BE2C (cell line): ENCODE results near the gene MANBA.

Experiments
- DNase-seq: peaks from one replicate; pipeline ENCODE4 v3.0.0-alpha.2; 2020
- H3K27me3 ChIP-seq: fragments of 250-450 bp; sonication (Bioruptor Pico); 2 replicates; pipeline ENCODE4 v1.5.1; 2020; ENCODE audit warnings: mild to moderate bottlenecking
- H3K36me3 ChIP-seq: fragments of 250-450 bp; sonication (Bioruptor Pico); 2 replicates; pipeline ENCODE4 v1.5.1; 2020; ENCODE audit warnings: mild to moderate bottlenecking
- H3K4me1 ChIP-seq: fragments of 250-450 bp; sonication (Bioruptor Pico); 2 replicates; pipeline ENCODE4 v1.5.1; 2020
- H3K4me3 ChIP-seq: 2 replicates; pipeline ENCODE4 v1.5.1; 2011; ENCODE audit warnings: low read depth, low read length
- H3K9me3 ChIP-seq: fragments of 250-450 bp; sonication (Bioruptor Pico); 2 replicates; pipeline ENCODE4 v1.5.1; 2020
- TF ChIP-seq, protein P1 (sequence below): IDR thresholded peaks from 2 replicates; pipeline ENCODE4 v1.5.1; 2012; ENCODE audit warnings: mild to moderate bottlenecking, low read depth, low read length

MANBA gene

DNA sequence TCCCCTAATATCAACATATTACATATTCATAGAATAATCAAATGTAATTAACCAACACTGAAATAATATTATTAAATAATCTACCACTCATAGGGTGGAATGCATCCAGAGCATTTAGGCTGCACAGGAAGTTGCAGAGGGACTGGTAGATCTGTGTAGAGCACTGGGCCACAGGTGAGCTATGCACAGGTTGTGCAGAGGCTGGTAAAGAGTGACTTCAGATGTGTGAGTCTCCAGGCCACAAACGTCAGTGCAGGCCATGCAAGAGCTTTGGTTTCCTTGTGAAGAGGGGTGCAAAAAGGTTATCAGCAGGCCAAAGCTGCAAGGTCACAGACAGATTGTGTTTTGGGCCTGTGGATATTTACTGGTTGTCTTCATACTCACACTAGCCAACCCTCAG is 25.5 kb upstream of the MANBA start:
- no peak overlapping the region for H3K4me3 ChIP-seq
- TF ChIP-seq, protein P1, sequence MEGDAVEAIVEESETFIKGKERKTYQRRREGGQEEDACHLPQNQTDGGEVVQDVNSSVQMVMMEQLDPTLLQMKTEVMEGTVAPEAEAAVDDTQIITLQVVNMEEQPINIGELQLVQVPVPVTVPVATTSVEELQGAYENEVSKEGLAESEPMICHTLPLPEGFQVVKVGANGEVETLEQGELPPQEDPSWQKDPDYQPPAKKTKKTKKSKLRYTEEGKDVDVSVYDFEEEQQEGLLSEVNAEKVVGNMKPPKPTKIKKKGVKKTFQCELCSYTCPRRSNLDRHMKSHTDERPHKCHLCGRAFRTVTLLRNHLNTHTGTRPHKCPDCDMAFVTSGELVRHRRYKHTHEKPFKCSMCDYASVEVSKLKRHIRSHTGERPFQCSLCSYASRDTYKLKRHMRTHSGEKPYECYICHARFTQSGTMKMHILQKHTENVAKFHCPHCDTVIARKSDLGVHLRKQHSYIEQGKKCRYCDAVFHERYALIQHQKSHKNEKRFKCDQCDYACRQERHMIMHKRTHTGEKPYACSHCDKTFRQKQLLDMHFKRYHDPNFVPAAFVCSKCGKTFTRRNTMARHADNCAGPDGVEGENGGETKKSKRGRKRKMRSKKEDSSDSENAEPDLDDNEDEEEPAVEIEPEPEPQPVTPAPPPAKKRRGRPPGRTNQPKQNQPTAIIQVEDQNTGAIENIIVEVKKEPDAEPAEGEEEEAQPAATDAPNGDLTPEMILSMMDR, result no peak
- no peaks in the 10 kb centered on the region; the same call in 1 of the 2 replicates for H3K36me3 ChIP-seq
- no peaks in the 10 kb centered on the region for H3K4me1 ChIP-seq
- no peak for DNase-seq
- H3K9me3 ChIP-seq, result no peaks in the 10 kb centered on the region
- H3K27me3 ChIP-seq, result no peaks in the 10 kb centered on the region

DNA sequence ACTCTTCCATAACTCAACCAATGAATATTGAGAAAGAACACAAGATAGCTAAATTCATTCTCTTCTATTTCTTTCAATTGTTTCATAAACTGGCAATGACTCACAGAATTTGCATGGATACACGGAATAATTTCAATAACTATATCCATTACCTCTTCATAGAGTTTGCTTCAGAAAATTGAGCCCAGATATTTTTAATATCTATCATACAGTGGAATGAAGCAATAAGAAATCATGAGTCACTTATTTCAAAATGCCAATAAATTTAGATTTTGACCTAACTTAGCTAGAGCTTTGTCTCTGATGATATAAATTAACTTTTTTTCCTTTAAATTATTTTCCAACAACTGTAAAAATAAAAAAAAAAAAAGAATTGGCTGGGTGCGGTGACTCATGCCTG is 22.2 kb upstream of the MANBA start:
- Histone ChIP-seq H3K4me3 (no peak overlapping the region), H3K36me3 (no peaks in the 10 kb centered on the region; the same call in 1 of the 2 replicates), H3K4me1 (no peaks in the 10 kb centered on the region), H3K27me3 (no peaks in the 10 kb centered on the region), H3K9me3 (no peaks in the 10 kb centered on the region)
- TF ChIP-seq, protein P1, result no peak
- DNase-seq, result no peak

DNA sequence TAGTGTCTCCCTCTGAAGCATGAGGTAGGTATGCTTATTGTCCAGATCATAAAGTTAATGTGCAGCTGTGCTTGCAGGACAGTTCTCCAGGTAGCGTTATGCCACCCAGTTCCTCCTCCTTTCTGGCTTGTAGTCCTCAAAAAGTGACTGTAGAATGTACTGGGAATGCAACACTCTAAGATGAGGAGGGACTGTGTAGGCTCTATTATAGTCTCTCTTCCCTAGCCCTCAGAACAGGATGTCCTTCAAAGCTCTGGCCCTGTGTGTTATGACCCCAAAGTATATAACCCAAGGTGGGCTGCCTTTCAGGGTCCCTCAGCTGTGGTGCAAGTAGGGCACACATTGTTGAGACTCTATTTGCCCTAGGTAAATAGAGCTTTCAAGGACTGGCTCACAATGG is 20.8 kb upstream of the MANBA start:
- no peak for DNase-seq
- no peaks in the 10 kb centered on the region for H3K36me3 ChIP-seq
- no peaks in the 10 kb centered on the region for H3K4me1 ChIP-seq
- TF ChIP-seq, protein P1, result no peak
- H3K4me3 ChIP-seq, result no peak overlapping the region
- H3K27me3 ChIP-seq, result no peaks in the 10 kb centered on the region
- H3K9me3 ChIP-seq, result no peaks in the 10 kb centered on the region

DNA sequence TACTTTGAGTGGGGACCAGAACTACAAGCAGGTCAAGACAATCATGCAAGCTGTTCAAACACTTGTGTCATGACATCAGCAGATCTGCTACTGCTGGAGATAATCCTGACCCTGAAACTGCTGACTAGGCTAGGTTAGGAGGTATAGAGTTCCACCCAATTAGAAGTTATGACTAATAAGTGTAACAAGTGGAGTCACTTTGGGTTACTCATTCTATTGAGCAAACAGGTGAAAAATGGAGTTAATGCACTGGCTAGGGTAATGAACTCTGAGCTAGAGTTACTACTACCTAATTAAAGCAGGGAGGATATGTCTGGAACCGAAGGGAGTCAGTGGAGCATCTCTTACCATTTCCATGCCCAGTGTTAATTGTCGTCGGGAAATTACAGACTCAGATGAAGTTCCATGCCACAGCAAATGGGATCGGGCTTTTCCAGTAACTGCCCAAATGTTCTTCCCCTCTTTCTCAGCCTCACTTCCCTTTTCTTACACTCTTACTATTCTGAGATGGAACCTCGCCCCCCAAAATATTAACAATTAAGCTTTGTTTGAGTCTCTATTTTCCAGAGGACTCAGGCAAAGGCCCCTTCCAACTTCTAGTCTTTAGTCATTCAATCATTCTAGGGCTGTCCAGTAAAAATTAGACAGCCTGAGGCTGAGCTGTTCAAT is 19.8 kb upstream of the MANBA start:
- no peaks in the 10 kb centered on the region for H3K9me3 ChIP-seq
- no peak overlapping the region for H3K4me3 ChIP-seq
- TF ChIP-seq, protein P1, result no peak
- no peak for DNase-seq
- H3K36me3 ChIP-seq, result no peaks in the 10 kb centered on the region
- H3K27me3 ChIP-seq, result no peaks in the 10 kb centered on the region
- no peaks in the 10 kb centered on the region for H3K4me1 ChIP-seq

DNA sequence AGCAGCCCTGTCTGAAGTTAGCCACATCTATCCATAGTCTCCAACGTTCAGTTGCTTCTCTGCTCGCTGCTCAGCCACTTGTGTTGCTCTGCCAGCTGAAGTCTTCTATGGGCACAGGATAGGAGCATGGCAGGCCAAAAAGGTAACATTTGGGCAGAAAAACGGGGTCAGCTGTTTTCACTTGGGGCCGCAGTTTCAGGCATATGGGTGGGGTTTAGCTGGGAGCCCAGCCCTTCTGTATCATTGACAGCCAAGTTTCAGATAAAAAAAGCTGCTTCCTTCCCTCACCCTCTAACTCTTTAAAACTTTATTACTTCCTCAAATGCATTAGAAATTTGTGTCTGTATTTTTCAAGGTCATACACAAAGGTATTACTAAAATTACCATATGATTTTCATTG is 18.4 kb upstream of the MANBA start:
- Histone ChIP-seq H3K36me3 (no peaks in the 10 kb centered on the region), H3K4me3 (no peak overlapping the region), H3K27me3 (no peaks in the 10 kb centered on the region), H3K4me1 (no peaks in the 10 kb centered on the region), H3K9me3 (no peaks in the 10 kb centered on the region)
- TF ChIP-seq, protein P1, result no peak
- DNase-seq, result no peak

DNA sequence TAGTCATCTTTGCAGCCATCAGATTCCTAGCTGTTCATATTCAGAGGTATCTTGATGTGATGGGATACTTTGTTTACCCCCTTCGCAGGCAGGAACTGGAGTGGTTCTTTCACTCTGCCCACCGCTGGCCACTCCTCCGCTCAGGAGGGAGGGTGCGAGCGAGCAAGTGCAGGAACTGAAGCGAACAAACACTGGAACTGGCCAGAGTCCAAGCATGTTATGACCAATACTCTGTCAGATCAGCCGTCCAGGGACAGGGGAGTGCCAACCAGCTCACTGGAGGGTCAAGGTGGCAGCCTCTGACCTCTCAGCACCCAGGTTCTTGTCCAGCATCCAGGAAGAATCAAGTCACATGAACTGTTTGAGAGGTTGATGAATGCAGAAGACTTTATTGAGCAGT is 18.0 kb upstream of the MANBA start:
- no peak overlapping the region for H3K4me3 ChIP-seq
- TF ChIP-seq, protein P1, result no peak
- no peaks in the 10 kb centered on the region for H3K36me3 ChIP-seq
- no peaks in the 10 kb centered on the region for H3K4me1 ChIP-seq
- no peak for DNase-seq
- H3K27me3 ChIP-seq, result no peaks in the 10 kb centered on the region
- no peaks in the 10 kb centered on the region for H3K9me3 ChIP-seq
